Ovary (tissue), 3 donors: ENCODE results near the gene NEUROG2.

Experiments used
- CTCF ChIP-seq, 3 donors: fragments of 450-650 bp in 2 of 3; fragments of 200-600 bp in 1 of 3; IDR thresholded peaks; one replicate each; pipeline versions ENCODE4 v1.5.1 to v1.8.0; 2016 to 2022; ENCODE audit warnings: antibody characterized with exemption in 3 of 3, mild to moderate bottlenecking in 1 of 3
- EP300 ChIP-seq: sonication (generic); formaldehyde crosslinking; IDR thresholded peaks from one replicate; pipeline ENCODE4 v1.6.1; 2017; ENCODE audit warnings: antibody characterized with exemption
- POLR2A ChIP-seq: fragments of 450-650 bp; IDR thresholded peaks from one replicate; pipeline ENCODE4 v1.6.1; 2017; ENCODE audit warnings: antibody characterized with exemption, mild to moderate bottlenecking, moderate library complexity
- donor health status: DM: no; HTN: no; CAD: no.

DNA sequence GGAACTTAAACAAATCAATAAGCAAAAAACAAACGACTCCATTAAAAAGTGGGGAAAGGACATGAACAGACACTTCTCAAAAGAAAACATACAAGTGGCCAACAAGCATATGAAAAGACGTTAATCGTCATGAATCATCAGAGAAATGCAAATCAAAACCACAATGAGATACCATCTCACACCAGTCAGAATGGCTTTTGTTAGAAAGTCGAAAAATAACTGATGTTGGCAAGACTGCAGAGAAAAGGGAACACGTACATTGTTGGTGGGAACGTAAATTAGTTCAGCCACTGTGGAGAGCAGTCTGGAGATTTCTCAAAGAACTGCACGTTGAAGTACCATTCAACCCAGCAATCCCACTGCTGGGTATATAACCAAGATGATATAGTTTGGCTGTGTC is 23.7 kb downstream of the NEUROG2 start:
- TF ChIP-seq CTCF (IDR thresholded peaks at IDR 0.05) (no peak), POLR2A (no peak), EP300 (no peak)
